HG03060 (cell line): ENCODE measurements around the gene TAC4.
A peak's percentile ranks its signal among the peaks of the same experiment; 100 is the strongest.

ENCODE experiments used
- ATAC-seq: cut with Tn5 transposase; IDR thresholded peaks from one replicate; pipeline ENCODE4 v1.9.1; 2021; ENCODE audit warnings: low read depth, moderate number of reproducible peaks; ENCODE audit not compliant: unreplicated experiment

Gene TAC4

GRCh38 chr17:49819651-49820050, 28.2 kb downstream of the TAC4 start:
- ATAC-seq: no peak

GRCh38 chr17:49819138-49819537, 28.7 kb downstream of the TAC4 start:
- no peak for ATAC-seq

- ATAC-seq: no peak
These were observed 29.9 kb downstream of the TAC4 start for GRCh38 chr17:49817993-49818392.

- no peak for ATAC-seq
These were observed 32.0 kb downstream of the TAC4 start for GRCh38 chr17:49815761-49816281.

DNA sequence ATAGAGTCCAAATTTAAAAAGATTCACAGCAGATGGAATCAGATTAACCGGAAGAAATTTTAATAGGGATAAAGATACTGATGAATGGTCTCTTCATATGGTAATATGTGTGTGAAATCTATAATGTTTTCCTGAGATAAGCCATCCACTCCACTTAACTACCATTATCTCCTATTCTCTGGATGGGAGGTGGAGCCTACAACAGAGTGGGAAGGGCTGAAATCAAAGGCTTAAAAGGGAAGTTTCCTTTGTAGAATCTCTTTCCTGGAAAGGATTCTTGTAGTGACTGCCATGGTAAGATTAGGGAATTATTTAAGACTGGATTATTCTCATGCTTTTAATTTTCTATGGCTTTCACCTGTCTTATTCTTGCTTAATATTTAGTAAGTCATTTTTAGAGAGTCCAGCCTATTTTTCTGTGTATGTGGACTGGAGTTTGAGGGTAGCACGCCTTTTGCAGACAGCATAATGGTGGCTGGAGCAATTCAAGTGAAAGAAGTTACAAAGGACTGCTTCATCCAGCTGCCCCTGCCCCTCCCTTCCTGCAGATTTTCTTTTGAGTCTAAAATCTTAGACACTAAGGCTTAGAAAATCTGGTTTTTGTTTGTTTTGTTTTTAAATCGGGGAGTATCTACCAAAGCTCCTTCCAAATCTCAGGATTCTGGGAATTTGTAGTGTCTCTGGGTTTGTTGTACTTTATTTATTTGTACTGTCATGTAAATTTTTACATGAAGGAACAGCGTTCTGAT, 32.9 kb downstream of the TAC4 start:
- no peak for ATAC-seq

- ATAC-seq: no peak
These were observed 38.8 kb downstream of the TAC4 start for GRCh38 chr17:49809056-49809455.

GRCh38 chr17:49798738-49799137, 49.1 kb downstream of the TAC4 start:
- ATAC-seq: no peak

- ATAC-seq: no peak
These were observed 49.7 kb downstream of the TAC4 start for GRCh38 chr17:49798182-49798581.

GRCh38 chr17:49795372-49795771, 52.5 kb downstream of the TAC4 start:
- ATAC-seq: no peak

- no peak for ATAC-seq
These were observed 54.6 kb downstream of the TAC4 start for GRCh38 chr17:49793309-49793708.

GRCh38 chr17:49789243-49789578, 58.7 kb downstream of the TAC4 start:
- ATAC-seq: no peak

DNA sequence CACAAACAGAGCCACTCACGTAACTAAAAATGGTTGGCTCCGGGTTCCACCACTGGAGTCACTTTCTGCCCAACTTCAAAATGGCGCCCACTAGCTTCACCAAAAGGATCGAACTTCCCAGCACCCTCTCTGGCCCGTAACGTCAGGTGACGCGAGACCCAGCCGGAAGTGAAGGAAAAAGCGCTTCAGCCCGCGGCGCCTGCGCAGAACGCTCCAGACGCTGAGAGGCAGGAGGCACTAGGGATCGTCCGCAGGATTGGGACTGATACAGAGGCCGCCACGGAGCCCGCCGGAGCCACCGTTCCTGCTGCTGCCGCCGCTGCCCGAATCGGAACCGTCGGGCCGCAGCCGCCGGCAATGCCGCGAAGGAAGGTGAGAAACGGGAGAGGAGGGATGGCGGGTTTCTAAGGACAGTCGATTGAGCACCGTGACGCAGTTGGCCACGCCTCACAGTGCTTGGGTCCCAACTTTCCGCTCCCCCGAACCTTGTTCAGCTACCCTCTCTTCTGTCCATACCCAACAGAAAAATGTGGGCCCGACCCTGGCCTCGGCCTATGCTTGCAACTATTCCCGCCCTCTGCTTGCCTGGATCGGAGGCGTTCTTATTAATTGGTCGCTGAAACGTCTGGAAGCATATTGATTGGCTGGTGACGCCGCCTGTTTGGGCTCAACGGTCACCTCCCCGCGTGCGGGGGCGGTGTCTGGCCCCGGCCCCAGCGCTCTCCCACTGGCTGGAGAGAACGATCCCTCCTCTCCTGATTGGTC, 59.2 kb downstream of the TAC4 start, which contains the start of gene KAT7:
TSS of gene KAT7 (plus strand) at position 204 of the 765 bp plus-strand sequence. CDS start at position 358, 154 bp downstream.
- peak; percentile 79 for ATAC-seq
